ENCODE data around the gene RAPGEF5.

RAPGEF5 gene

GRCh38 chr7:22296265-22296566 is 60.7 kb downstream of the RAPGEF5 start:
- no peak for TF ChIP-seq CTCF (IDR thresholded peaks at IDR 0.05; ENCODE audit: extremely low read depth, missing control alignments)
- DNase-seq (ENCODE audit: low spot score), result no peak

GRCh38 chr7:22295402-22296264 is 61.3 kb downstream of the RAPGEF5 start:
- no peak for TF ChIP-seq CTCF (IDR thresholded peaks at IDR 0.05; ENCODE audit: extremely low read depth, missing control alignments)
- no peak for DNase-seq (ENCODE audit: low spot score)

- no peak for DNase-seq (ENCODE audit: low spot score)
Measured at GRCh38 chr7:22292531-22292930, 64.4 kb downstream of the RAPGEF5 start.

GRCh38 chr7:22291977-22292376 is 65.0 kb downstream of the RAPGEF5 start:
- DNase-seq (ENCODE audit: low spot score), result no peak
- no peak for TF ChIP-seq CTCF (IDR thresholded peaks at IDR 0.05; ENCODE audit: extremely low read depth, missing control alignments)

More at GRCh38 chr7:22292531-22292930, 64.4 kb downstream of the RAPGEF5 start:
- no peak for TF ChIP-seq CTCF (IDR thresholded peaks at IDR 0.05; ENCODE audit: extremely low read depth, missing control alignments)

GRCh38 chr7:22288202-22288601 is 68.8 kb downstream of the RAPGEF5 start:
- DNase-seq (ENCODE audit: low spot score), result no peak
- no peak for TF ChIP-seq CTCF (IDR thresholded peaks at IDR 0.05; ENCODE audit: extremely low read depth, missing control alignments)

- TF ChIP-seq CTCF (IDR thresholded peaks at IDR 0.05; ENCODE audit: extremely low read depth, missing control alignments), result no peak
- no peak for DNase-seq (ENCODE audit: low spot score)
Measured at GRCh38 chr7:22287412-22287811, 69.5 kb downstream of the RAPGEF5 start.

- TF ChIP-seq CTCF (IDR thresholded peaks at IDR 0.05; ENCODE audit: extremely low read depth, missing control alignments), result no peak
- DNase-seq (ENCODE audit: low spot score), result no peak
Measured at GRCh38 chr7:22286436-22286835, 70.5 kb downstream of the RAPGEF5 start.
